ENCODE results near the gene UNC50.
A peak's percentile ranks its signal among the peaks of the same experiment; 100 is the strongest.

The UNC50 gene, protein sequence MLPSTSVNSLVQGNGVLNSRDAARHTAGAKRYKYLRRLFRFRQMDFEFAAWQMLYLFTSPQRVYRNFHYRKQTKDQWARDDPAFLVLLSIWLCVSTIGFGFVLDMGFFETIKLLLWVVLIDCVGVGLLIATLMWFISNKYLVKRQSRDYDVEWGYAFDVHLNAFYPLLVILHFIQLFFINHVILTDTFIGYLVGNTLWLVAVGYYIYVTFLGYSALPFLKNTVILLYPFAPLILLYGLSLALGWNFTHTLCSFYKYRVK

DNA sequence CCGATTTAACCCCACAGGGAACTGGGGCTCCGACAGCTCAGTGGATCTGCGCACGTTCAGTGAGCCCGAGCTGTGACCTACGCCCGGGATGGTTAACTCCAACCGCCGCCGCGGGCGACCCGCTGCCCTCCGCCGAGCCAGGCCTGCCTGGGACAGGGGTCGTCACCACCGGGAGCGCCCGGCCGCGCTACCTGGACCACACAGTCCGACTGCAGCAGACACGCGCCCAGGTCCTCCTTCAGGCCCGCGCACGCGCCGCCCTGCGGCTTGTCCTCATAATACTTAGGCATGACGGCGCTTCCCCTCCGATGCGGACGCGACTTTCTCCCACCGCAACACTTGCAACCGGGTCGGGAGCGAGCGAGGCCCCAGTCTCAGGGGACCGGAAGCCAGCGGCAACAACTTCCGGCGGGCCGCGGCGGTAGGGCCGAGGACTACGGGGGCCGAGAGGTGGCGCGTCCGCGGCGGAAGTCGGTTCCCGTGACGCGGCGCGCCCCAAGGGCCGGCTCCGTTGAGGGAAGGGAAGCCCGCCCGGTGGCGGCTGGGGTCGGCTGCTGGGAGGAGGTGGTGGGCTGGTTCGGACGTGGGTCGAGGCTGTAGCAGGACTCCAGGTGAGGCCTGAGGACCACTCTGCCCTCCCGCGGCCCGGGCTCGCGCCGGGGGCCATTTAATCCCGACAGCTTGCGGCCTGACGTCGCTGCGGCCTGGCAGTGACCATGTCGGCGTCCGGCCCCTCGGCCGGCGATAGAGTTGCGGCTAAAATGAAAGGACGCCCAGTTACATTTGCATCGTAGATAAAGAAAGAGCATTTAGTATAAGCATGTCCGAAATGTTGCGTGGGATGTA lies at the start of gene UNC50, which contains the start of gene COA5:
UNC50 (plus strand) TSS at position 474 of the 846 bp plus-strand sequence. CDS start 1,171 bp downstream, outside the sequence.
COA5 (minus strand) TSS at position 397 of the 846 bp plus-strand sequence; CDS start at position 290, 107 bp downstream.
- no peaks in the 10 kb centered on the region for H3K27me3 Mint-ChIP-seq (ENCODE audit: low read depth, poor library complexity)
- peaks cover 40% of the 10 kb centered on the region for H3K4me1 Mint-ChIP-seq
- H3K27ac Mint-ChIP-seq: peak within 1 kb of the TSS; percentile 98
- peaks cover 29% of the 10 kb centered on the region for H3K36me3 Mint-ChIP-seq (ENCODE audit: low read depth)
- H3K9me3 Mint-ChIP-seq: no peaks in the 10 kb centered on the region
- TF ChIP-seq, protein P1, sequence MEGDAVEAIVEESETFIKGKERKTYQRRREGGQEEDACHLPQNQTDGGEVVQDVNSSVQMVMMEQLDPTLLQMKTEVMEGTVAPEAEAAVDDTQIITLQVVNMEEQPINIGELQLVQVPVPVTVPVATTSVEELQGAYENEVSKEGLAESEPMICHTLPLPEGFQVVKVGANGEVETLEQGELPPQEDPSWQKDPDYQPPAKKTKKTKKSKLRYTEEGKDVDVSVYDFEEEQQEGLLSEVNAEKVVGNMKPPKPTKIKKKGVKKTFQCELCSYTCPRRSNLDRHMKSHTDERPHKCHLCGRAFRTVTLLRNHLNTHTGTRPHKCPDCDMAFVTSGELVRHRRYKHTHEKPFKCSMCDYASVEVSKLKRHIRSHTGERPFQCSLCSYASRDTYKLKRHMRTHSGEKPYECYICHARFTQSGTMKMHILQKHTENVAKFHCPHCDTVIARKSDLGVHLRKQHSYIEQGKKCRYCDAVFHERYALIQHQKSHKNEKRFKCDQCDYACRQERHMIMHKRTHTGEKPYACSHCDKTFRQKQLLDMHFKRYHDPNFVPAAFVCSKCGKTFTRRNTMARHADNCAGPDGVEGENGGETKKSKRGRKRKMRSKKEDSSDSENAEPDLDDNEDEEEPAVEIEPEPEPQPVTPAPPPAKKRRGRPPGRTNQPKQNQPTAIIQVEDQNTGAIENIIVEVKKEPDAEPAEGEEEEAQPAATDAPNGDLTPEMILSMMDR (IDR thresholded peaks at IDR 0.05): no peak
- peak; percentile 90 for DNase-seq
- peak within 1 kb of the TSS; percentile 92 for H3K4me3 Mint-ChIP-seq

DNA sequence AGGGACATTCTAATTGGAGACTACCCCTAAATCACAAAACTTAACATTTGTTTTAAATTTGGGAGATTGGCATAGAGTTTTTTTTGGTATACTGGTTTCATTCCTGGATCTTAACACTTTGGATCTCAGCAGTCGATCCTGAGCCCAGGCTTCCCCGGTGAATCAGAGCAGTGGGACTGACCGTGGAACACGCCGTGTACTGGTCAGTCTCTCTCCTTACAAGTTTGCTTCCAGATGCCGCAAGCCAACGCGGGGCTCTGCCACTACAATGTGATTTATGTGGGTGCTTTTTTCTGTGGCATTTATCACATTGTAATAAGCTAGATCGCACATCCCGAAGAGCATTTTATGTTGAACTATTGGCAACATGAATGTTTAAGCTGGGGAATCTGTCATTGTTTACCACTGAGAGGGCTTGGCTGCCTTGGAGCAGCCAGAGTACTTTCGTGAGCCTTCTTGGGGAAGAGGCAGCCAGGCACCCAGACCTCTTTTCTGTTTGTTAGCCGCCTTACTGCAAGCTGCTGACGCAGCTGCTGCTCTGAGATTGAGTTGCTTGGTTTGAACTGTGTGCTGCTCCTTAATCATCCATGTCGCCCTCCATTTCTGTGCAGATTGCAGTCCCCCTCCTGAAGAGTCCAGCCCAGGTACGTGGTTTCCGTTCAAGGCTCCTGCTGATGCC lies 49.4 kb upstream of the UNC50 start:
- Mint-ChIP-seq H3K27ac (peak overlapping the region; percentile 55), H3K4me1 (peaks cover 36% of the 10 kb centered on the region)

DNA sequence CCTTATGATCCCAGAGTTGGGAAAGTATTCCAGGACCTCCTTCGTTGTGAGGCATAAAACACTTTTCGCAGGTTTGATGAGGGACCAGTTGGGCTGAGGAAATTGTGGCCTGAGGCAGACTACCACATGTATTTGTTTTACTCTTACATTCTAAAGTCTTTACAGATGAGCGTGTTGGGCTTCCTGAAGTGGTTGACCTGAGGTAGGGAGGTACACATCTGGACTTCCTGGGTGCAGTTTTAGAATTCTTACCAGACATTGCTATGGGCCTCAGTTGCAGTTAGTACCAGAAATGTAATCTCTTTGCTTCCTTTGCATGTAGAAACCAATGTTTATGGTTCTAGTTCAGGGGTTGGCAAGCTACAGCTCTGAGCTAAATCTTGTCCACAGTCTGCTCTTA lies 48.8 kb upstream of the UNC50 start:
- no peaks in the 10 kb centered on the region for H3K27me3 Mint-ChIP-seq (ENCODE audit: low read depth, poor library complexity)
- no peak for DNase-seq
- peaks cover 46% of the 10 kb centered on the region for H3K36me3 Mint-ChIP-seq (ENCODE audit: low read depth)
- H3K4me1 Mint-ChIP-seq: peaks cover 36% of the 10 kb centered on the region
- H3K4me3 Mint-ChIP-seq: no peak overlapping the region
- peak overlapping the region; percentile 55 for H3K27ac Mint-ChIP-seq
- TF ChIP-seq, protein P1 (IDR thresholded peaks at IDR 0.05): no peak
- no peaks in the 10 kb centered on the region for H3K9me3 Mint-ChIP-seq

More for the DNA sequence above, 49.4 kb upstream of the UNC50 start:
- DNase-seq: no peak
- H3K36me3 Mint-ChIP-seq (ENCODE audit: low read depth): peaks cover 48% of the 10 kb centered on the region
- TF ChIP-seq, protein P1 (IDR thresholded peaks at IDR 0.05): no peak
- no peak overlapping the region for H3K4me3 Mint-ChIP-seq
- H3K27me3 Mint-ChIP-seq (ENCODE audit: low read depth, poor library complexity): no peaks in the 10 kb centered on the region
- no peaks in the 10 kb centered on the region for H3K9me3 Mint-ChIP-seq

DNA sequence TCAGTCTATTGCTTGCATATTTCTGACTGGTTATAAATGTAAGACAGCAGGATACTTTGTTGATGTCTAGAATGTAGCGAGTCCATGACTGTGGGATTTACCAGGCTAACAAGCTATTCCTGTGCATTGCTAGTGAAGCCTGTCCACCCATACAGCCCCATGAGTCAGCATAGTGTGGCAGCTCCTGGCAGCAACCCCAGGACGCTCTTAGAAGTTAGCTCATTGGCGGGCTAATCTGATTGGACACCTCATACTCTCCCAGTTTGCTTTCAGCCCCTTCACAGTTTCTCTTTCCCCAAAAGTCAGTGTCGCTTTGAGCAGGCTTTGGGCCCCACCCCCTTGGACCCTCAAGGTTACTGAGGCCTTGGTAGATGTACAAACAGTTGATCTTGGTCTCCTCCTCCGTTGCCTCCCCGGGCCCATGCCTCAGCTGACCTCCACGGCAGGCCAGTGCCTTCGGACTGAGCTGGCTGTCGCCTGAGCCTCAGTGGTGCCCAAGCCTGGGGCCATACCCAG lies 48.1 kb upstream of the UNC50 start:
- peaks cover 39% of the 10 kb centered on the region for H3K36me3 Mint-ChIP-seq (ENCODE audit: low read depth)
- peaks cover 36% of the 10 kb centered on the region for H3K4me1 Mint-ChIP-seq
- no peak for DNase-seq
- H3K9me3 Mint-ChIP-seq: no peaks in the 10 kb centered on the region
- no peak overlapping the region for H3K4me3 Mint-ChIP-seq
- TF ChIP-seq, protein P1 (IDR thresholded peaks at IDR 0.05): no peak
- no peaks in the 10 kb centered on the region for H3K27me3 Mint-ChIP-seq (ENCODE audit: low read depth, poor library complexity)
- no peak overlapping the region for H3K27ac Mint-ChIP-seq

DNA sequence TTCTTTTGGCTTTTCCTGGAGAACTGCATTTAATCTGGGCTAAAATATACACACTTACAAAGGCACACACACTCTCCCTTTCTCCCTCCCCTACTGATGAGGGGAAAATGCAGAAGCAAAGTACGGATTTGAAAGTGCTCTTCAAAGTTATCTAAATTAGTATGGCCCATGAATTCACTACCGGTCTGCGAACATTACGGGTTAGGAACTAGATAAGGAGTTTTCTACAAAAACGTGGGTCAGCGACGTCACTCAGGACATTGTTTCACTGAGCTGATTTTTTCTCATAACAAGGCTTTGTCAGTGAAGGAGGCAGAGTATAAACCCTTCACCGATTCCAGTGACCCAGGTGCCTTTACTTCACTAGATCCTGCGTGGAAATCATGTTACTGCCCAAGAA lies 47.4 kb upstream of the UNC50 start:
- no peak overlapping the region for H3K27ac Mint-ChIP-seq
- H3K27me3 Mint-ChIP-seq (ENCODE audit: low read depth, poor library complexity): no peaks in the 10 kb centered on the region
- H3K4me1 Mint-ChIP-seq: peaks cover 32% of the 10 kb centered on the region
- no peak for DNase-seq
- H3K4me3 Mint-ChIP-seq: no peak overlapping the region
- peaks cover 46% of the 10 kb centered on the region for H3K36me3 Mint-ChIP-seq (ENCODE audit: low read depth)
- TF ChIP-seq, protein P1 (IDR thresholded peaks at IDR 0.05): no peak
- no peaks in the 10 kb centered on the region for H3K9me3 Mint-ChIP-seq
